Stimulated activated memory B cell treated with anti-CD40 and anti-IgM and Interleukin-4, amounts not matched to agents 10 μg/mL and 1 μg/mL and 100 μg/mL, for 72 hours (primary cell): ENCODE measurements around the gene JPH2.

ENCODE experiments used
- ATAC-seq: fragments of 150-1000 bp; cut with Tn5 transposase; 2 replicates; pipeline ENCODE4 v1.10.0; 2021
- H3K27ac Mint-ChIP-seq: one replicate; pipeline ENCODE4 v1.8.0; 2022; ENCODE audit warnings: mild to moderate bottlenecking, mixed read lengths
- H3K27me3 Mint-ChIP-seq: one replicate; pipeline ENCODE4 v1.8.0; 2022; ENCODE audit warnings: mixed read lengths
- H3K36me3 Mint-ChIP-seq: one replicate; pipeline ENCODE4 v1.8.0; 2022; ENCODE audit warnings: mixed read lengths
- H3K4me1 Mint-ChIP-seq: one replicate; pipeline ENCODE4 v1.8.0; 2022; ENCODE audit warnings: mixed read lengths
- H3K4me3 Mint-ChIP-seq: one replicate; pipeline ENCODE4 v1.8.0; 2022; ENCODE audit warnings: mild to moderate bottlenecking, moderate library complexity, mixed read lengths
- H3K9me3 Mint-ChIP-seq: one replicate; pipeline ENCODE4 v1.8.0; 2022; ENCODE audit warnings: mixed read lengths

The JPH2 gene

DNA sequence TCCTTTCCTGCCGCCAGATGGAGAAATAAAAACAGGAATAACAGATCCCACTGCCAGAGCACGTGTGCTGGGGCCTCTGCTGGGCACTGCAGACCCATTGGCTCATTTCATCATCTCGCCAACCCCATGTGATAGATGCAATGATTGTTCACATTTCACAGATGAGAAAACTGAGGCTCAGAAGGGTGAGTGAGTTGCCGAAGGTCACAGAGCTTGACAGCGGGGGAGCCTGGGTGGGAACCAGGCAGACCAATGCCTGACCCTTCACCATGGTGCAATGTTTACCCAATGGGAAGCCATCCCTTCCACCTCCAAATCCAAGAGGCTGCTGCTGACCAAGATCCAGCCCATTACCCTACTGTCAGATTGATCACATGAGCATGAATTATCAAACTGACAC is 105.1 kb downstream of the JPH2 start:
- no peak overlapping the region for H3K4me3 Mint-ChIP-seq
- peak overlapping the region; percentile 63 for H3K27ac Mint-ChIP-seq
- ATAC-seq: no peak
- H3K4me1 Mint-ChIP-seq: peaks cover 6% of the 10 kb centered on the region
- H3K9me3 Mint-ChIP-seq: no peaks in the 10 kb centered on the region
- no peaks in the 10 kb centered on the region for H3K36me3 Mint-ChIP-seq
- peaks cover 3% of the 10 kb centered on the region for H3K27me3 Mint-ChIP-seq

DNA sequence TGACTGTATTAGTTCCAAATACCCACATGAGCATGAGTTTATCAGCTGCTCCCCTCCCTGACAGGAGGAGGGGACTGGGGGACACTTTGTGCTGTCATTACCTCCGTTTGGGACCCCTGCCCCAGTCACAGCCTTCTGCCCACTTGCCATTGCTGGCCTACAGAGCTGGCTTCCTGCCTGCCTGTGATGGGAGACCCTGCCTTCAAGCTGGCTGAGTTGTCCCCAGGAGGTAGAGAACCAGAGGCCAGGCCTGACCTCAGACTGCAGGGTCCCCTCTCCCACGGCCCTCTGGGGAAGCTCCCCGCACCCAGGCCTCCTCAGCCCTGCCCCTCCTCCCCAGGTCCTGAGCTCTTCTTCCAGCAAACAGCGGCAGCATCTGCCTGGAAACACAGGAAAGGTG is 105.5 kb downstream of the JPH2 start:
- Mint-ChIP-seq H3K4me1 (peaks cover 6% of the 10 kb centered on the region), H3K9me3 (no peaks in the 10 kb centered on the region), H3K36me3 (no peaks in the 10 kb centered on the region), H3K27ac (peak overlapping the region; percentile 63), H3K27me3 (no peaks in the 10 kb centered on the region), H3K4me3 (no peak overlapping the region)
- ATAC-seq: no peak

DNA sequence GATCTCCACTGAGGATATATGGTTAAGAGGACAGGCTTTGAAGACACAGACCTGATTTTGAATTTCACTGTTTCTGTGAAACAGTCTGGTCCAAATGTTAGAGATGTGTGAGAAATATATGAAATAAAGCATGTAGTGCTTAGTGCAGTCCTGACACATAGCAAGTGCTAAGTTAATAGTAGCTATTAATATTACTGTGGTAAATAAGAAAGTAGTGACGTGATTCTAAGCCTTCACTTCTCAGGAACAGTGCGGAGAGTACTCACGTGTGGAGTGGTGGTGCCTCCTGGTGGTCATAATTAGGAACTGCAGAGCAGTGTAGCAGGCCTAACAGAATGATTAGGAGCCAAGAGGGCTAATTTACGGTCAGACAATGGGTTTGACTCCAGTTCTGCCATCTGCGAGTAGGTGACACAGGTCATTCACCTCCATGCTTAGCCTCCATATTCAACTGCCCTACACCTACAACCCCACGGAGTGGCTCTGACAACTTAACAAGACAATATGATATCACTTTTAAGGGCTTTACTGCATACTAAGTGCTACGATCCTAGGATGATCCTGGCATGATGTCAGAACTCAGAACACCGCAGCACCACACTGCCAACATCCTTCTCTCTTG is 106.2 kb downstream of the JPH2 start:
- Mint-ChIP-seq H3K9me3 (no peaks in the 10 kb centered on the region), H3K27ac (no peak overlapping the region), H3K36me3 (no peaks in the 10 kb centered on the region), H3K4me1 (peaks cover 6% of the 10 kb centered on the region), H3K27me3 (no peaks in the 10 kb centered on the region), H3K4me3 (no peak overlapping the region)
- peak; percentile 91 for ATAC-seq

DNA sequence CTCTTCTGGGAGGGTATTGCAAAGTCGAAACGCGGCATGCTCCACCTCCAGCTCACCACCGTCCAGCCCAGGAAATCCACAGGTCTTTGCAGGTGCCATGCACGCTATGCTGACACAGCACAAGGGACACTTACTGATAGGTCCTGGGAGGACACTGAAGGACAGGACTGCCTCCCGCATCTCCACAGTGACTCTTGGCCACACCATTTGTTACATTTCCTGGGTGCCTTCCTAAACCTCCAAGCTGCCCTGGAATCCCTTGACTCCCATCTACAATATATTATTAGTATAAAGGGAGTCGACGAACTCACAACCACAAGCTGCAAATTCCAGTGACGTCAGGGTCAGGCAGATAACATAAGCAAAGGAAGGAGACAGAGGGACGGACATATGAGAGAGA is 106.9 kb downstream of the JPH2 start:
- no peaks in the 10 kb centered on the region for H3K9me3 Mint-ChIP-seq
- no peak for ATAC-seq
- H3K27ac Mint-ChIP-seq: no peak overlapping the region
- no peak overlapping the region for H3K4me3 Mint-ChIP-seq
- H3K36me3 Mint-ChIP-seq: no peaks in the 10 kb centered on the region
- no peaks in the 10 kb centered on the region for H3K27me3 Mint-ChIP-seq
- H3K4me1 Mint-ChIP-seq: peaks cover 6% of the 10 kb centered on the region

DNA sequence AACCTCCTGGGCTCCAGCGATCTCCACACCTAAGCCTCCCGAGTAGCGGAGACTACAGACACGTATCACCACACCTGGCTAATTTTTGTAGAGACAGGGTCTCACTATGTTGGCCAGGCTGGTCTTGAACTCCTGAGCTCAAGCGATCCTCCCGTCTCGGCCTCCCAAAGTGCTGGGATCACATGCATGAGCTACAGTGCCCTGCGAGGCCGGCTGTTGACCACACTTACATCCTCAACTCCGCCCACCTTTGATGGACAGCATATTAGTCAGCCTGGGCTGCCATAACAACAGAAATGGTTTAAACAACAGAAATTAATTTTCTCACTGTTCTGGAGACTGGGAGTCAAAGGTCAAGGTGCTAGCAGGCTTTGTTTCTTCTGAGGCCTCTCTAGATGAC is 107.7 kb downstream of the JPH2 start:
- no peaks in the 10 kb centered on the region for H3K9me3 Mint-ChIP-seq
- H3K27me3 Mint-ChIP-seq: no peaks in the 10 kb centered on the region
- H3K4me3 Mint-ChIP-seq: no peak overlapping the region
- no peaks in the 10 kb centered on the region for H3K36me3 Mint-ChIP-seq
- H3K27ac Mint-ChIP-seq: no peak overlapping the region
- ATAC-seq: no peak
- peaks cover 6% of the 10 kb centered on the region for H3K4me1 Mint-ChIP-seq

DNA sequence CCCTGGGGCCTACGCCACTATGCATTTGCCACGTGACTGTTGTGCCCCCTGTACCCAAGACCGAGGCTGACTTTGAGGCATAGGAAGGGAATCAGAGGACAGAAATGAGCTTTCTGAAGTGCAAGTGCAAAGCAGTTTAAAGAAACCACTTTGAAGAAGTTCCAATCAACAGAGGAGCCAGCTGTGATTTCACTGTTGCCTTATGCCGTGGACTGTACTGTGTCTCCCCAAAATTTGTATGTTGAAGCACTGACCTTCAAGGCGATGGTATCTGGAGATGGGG is 111.1 kb downstream of the JPH2 start:
- H3K27ac Mint-ChIP-seq: no peak overlapping the region
- no peaks in the 10 kb centered on the region for H3K36me3 Mint-ChIP-seq
- peaks cover 15% of the 10 kb centered on the region for H3K27me3 Mint-ChIP-seq
- H3K9me3 Mint-ChIP-seq: no peaks in the 10 kb centered on the region
- no peak overlapping the region for H3K4me3 Mint-ChIP-seq
- no peak for ATAC-seq
- H3K4me1 Mint-ChIP-seq: peaks cover 14% of the 10 kb centered on the region

DNA sequence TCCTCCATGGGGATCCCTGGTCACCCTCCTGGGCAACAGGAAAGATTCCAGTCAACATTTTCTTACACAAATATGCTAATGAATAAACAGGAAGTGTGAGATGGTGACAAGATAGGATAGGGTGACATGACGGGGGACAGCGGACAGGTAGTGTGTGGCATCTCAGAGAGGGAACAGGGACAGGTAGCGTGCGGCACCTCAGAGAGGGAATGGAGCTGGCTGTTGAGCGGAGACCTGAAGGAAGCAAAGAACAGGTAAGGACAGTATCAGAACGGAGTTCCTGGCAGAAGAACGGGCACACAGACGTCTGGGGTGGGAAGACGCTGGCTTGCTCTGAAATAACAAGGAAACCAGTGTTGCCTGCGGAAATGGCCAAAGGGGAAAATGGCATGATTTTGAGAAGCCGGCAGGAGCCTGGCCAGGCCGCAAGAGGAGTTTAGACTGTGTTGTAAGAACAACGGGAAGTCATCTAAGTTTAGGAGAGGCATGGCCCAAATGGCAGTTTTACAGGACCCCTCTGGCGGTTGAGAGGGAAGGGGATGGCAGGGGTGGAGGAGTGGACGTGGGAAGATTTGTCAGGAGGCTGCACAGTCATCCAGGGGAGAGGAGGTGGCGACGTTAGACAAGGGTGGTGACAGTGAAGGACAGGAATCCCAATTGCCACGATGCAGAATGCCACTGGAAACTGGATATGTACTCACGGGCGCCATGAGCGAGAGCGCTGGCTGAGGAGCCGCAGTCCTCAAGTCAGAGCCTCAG is 111.6 kb downstream of the JPH2 start:
- H3K4me1 Mint-ChIP-seq: peaks cover 12% of the 10 kb centered on the region
- H3K9me3 Mint-ChIP-seq: no peaks in the 10 kb centered on the region
- peak overlapping the region; percentile 7 for H3K27ac Mint-ChIP-seq
- no peak for ATAC-seq
- H3K4me3 Mint-ChIP-seq: no peak overlapping the region
- H3K27me3 Mint-ChIP-seq: peaks cover 15% of the 10 kb centered on the region
- H3K36me3 Mint-ChIP-seq: no peaks in the 10 kb centered on the region

DNA sequence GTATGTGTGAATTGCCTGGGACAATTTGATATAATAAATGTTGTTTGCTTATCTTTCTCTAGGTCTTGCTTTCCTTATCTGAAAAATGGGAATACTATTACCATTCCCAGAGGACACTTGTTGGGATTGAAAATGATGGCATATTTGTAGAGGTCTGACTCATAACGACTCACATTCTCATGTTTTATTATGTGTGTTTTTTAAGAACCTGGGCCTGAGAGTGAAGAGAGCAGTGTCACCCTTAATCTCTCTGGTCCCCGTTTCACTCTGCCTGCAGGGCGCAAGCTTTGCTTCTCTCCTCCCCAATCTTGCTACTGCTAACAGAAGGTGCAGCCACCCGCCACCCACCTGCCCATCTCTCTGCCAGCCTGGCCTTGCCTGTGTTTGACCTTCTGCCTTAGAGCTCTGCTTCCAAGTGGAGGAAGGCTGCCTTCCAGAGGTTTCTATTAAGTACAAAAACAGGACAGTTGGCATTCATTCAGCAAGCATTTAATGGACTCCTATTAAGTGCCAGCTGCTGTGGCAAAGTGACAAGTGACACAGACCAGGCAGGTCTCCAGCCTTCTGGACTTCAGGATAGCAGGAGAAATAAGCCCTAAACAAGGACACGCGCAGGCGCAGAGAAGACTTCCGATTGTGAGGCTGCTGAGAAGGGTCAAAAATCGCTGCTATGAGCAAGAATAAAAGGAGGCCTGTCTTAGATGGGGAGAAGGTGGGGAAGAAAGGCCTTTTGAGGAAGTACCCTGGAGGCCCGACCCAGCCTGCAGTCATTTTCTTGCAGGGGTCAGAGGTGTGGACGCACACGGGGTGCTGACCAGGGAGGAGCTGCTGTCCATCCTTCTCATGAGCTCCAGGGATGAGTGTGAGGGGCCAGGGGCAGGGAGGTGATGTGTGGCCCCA is 112.5 kb downstream of the JPH2 start:
- Mint-ChIP-seq H3K36me3 (no peaks in the 10 kb centered on the region), H3K4me3 (no peak overlapping the region), H3K27me3 (peaks cover 15% of the 10 kb centered on the region), H3K27ac (peak overlapping the region; percentile 7), H3K9me3 (no peaks in the 10 kb centered on the region), H3K4me1 (peaks cover 21% of the 10 kb centered on the region)
- no peak for ATAC-seq

DNA sequence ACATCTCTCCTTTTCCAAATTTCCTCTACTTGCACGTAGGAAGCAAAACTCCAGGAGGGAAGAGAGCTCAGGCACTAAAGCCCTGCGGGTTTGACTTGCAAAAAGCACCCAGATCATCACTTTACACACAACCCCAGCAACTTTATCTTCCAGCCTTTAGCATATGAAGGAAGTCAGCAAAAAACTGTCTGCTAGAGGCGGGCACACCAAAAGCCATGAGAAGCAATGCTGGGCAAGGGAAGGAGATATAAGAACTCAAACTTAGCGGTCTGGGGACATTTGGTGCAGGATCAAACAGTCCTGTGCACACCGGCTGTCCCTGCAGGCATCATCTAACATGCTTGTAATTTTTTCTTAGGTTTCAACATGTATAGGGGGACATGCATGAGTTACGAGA is 113.3 kb downstream of the JPH2 start:
- Mint-ChIP-seq H3K27me3 (peaks cover 15% of the 10 kb centered on the region), H3K27ac (no peak overlapping the region), H3K9me3 (no peaks in the 10 kb centered on the region), H3K36me3 (no peaks in the 10 kb centered on the region), H3K4me3 (no peak overlapping the region), H3K4me1 (peaks cover 29% of the 10 kb centered on the region)
- ATAC-seq: no peak

DNA sequence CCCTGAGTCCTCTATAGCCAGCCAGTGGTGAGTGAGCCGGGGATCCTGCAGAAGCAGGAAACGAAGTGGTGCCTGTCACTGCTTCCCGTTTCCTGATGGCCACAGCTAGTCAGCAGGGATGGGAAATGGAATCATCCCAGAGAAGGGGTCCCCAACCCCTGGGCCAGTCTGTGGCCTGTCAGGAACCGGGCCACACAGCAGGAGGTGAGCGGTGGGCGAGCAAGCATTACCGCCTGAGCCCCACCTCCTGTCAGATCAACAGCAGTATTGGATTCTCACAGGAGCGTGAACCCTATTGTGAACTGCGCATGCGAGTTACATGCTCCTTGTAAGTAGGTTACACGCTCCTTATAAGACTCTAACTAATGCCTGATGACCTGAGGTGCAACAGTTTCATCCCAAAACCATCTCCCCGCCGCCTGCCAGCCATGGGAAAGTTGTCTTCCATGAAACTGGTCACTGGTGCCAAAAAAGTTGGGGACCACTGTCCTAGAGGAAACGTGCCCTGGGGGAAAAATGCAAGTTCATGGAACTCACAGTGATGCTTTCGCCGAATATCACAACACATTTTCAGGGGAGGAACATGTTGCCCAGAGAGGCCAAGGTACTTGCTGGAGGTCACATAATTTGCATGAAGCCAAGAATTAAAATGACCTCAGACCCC is 113.8 kb downstream of the JPH2 start:
- Mint-ChIP-seq H3K27ac (no peak overlapping the region), H3K9me3 (no peaks in the 10 kb centered on the region), H3K4me1 (peaks cover 33% of the 10 kb centered on the region), H3K36me3 (no peaks in the 10 kb centered on the region), H3K4me3 (no peak overlapping the region), H3K27me3 (peaks cover 15% of the 10 kb centered on the region)
- no peak for ATAC-seq

DNA sequence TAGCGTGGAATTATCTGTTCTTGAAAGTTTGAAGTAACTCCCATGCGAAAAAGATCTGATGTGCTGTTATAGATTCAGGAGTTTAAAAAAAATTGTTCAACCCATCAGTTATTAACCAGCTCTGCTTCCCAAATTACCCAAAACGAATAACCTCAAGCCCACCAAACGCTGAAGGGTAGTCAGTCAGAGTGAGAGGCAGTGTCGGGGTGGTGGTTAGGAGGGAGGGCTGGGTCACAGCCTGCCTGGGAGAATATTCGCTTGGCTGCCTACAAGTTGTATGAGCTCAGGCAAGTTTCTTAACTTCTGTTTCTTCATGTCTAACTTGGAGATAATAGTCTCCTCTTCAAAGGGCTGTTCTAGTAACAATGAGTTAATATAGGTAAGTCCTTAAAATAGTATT is 114.6 kb downstream of the JPH2 start:
- Mint-ChIP-seq H3K4me3 (no peak overlapping the region), H3K27me3 (peaks cover 22% of the 10 kb centered on the region), H3K36me3 (no peaks in the 10 kb centered on the region), H3K27ac (peak overlapping the region; percentile 44), H3K4me1 (peaks cover 33% of the 10 kb centered on the region), H3K9me3 (no peaks in the 10 kb centered on the region)
- no peak for ATAC-seq

DNA sequence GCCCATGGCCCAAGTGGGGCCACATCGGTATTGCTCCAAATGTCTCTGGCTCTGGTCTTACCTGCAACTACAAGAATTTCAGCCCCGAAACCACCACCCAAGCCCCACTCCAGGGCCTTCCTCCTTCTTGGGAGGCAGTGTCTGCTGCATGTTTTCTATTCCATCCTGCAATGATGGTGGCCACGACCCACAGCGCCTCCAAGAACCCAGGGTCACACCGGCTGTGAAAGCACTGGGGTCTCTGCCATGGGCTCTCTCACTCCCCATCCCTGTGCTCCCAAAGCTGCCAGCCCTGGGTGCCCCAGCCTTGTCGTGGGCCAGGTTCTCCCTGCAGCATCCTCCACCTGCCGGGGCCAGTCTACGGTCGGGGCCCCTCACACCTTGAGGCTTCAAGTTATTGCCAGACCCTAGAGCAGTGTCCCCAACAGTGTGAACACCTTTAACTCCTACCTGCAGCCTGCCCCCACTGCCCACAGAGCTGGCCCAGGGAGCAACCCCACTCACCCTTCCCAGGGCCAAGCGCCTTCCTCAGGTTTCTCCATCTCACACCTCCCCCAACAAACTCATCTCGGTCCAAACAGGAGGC is 115.4 kb downstream of the JPH2 start:
- H3K27me3 Mint-ChIP-seq: peaks cover 30% of the 10 kb centered on the region

DNA sequence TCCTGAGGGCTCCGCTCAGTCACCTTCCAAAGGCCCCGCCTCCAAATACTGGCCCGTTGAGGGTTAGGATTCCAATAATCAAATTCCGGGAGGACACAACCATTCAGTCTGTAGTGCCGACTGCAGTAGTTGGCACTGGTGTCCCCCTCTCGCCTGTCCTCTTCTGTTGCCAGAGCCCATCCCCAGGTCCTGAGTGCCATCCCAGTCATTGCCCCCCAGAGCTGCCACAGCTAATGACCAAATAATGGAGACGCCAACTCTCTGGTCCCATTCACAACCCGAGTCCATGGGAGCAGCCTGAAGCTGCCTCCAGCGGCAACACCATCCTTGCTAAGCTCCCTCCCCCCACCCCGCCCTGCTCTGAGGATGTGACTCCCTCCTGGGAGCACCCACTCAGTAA is 115.9 kb downstream of the JPH2 start:
- H3K36me3 Mint-ChIP-seq: no peaks in the 10 kb centered on the region
- H3K4me3 Mint-ChIP-seq: no peak overlapping the region
- H3K27ac Mint-ChIP-seq: peak overlapping the region; percentile 97
- ATAC-seq: no peak
- H3K9me3 Mint-ChIP-seq: no peaks in the 10 kb centered on the region
- peaks cover 35% of the 10 kb centered on the region for H3K27me3 Mint-ChIP-seq
- peaks cover 33% of the 10 kb centered on the region for H3K4me1 Mint-ChIP-seq

More for the DNA sequence above, 115.4 kb downstream of the JPH2 start:
- Mint-ChIP-seq H3K4me3 (no peak overlapping the region), H3K9me3 (no peaks in the 10 kb centered on the region), H3K36me3 (no peaks in the 10 kb centered on the region), H3K4me1 (peaks cover 33% of the 10 kb centered on the region), H3K27ac (peak overlapping the region; percentile 44)
- no peak for ATAC-seq

DNA sequence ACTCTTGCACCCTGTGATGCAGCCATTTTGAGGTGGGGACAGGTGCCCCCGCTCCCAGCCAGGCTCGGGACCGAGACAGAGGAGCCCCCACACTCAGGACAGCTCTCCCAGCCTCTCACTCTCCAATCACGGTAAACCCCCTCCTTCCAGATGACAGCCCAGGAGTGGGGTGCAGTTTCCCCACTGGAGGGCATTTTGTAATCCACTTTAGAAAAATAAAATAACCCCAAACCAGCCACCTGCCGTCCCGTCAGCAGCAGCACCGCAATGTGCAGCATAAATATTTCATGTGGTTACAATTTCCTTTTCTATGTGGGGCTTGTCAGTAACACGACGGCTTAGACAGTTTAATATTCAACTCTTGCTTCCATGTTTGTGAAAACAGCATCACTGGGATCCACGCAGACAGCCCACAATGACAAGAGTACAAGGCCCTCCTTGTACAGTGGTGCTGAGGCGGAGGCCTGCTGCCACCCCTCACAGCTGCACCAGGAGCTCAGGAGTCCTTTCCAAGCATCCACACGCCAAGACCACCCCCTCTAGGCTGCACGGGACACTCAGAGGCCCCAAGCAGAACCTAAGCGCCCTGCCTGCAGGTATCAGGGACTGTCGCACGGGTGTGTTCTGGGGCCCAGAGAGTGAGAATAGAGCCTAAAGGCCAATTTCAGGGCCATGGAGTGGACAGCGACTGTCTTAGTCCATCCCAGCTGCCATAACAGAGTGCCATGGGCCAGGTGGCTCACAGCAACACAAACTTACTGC is 116.7 kb downstream of the JPH2 start:
- Mint-ChIP-seq H3K4me1 (peaks cover 33% of the 10 kb centered on the region), H3K4me3 (peak overlapping the region; percentile 77), H3K36me3 (no peaks in the 10 kb centered on the region), H3K9me3 (no peaks in the 10 kb centered on the region), H3K27ac (peak overlapping the region; percentile 97), H3K27me3 (peaks cover 35% of the 10 kb centered on the region)
- no peak for ATAC-seq
